Sigmoid colon (tissue), 7 donors: Measurements from ENCODE around the gene GAA. TPM values are rescaled to one million over a fixed set of nuclear protein-coding genes. Genes with fewer than 3 reads are reported as not detected.
A peak's percentile ranks its signal among the peaks of the same experiment; 100 is the strongest.

ENCODE experiments used
- DNase-seq: peaks from one replicate; pipeline ENCODE4 v3.0.0-alpha.2; 2019
- H3K27ac ChIP-seq, 4 donors: fragments of 200-600 bp; sonication (generic); one replicate each; pipeline ENCODE4 v1.5.1; 2016 to 2019; ENCODE audit warnings: mild to moderate bottlenecking in 1 of 4
- H3K27me3 ChIP-seq, 3 donors: fragments of 200-600 bp; sonication (generic); one replicate each; pipeline ENCODE4 v1.5.1; 2019; ENCODE audit warnings: mild to moderate bottlenecking in 1 of 3
- H3K36me3 ChIP-seq, 4 donors: fragments of 200-600 bp; sonication (generic); one replicate each; pipeline ENCODE4 v1.5.1; 2016 to 2019
- H3K4me1 ChIP-seq, 4 donors: fragments of 200-600 bp; sonication (generic); one replicate each; pipeline ENCODE4 v1.5.1; 2017 to 2019
- H3K4me3 ChIP-seq, 4 donors: fragments of 200-600 bp; sonication (generic); one replicate each; pipeline ENCODE4 v1.5.1; 2017 to 2019; ENCODE audit warnings: mild to moderate bottlenecking in 2 of 4, moderate library complexity in 1 of 4
- H3K9me3 ChIP-seq, 4 donors: fragments of 200-600 bp in 3 of 4; sonication (generic) in 3 of 4; one replicate each; pipeline versions ENCODE4 v1.5.1 to v1.6.1; 2013 to 2019
- CTCF ChIP-seq, 4 experiments: fragments of 450-650 bp in 3 of 4; fragments of 200-600 bp in 1 of 4; IDR thresholded peaks; one replicate each; pipeline ENCODE4 v1.5.1; 2016 to 2019; ENCODE audit warnings: antibody characterized with exemption in 4 of 4, mild to moderate bottlenecking in 3 of 4, moderate library complexity in 2 of 4
- EP300 ChIP-seq, 4 donors: sonication (generic); formaldehyde crosslinking; IDR thresholded peaks; one replicate each; pipeline ENCODE4 v1.6.1; 2017; ENCODE audit warnings: antibody characterized with exemption in 4 of 4
- POLR2A ChIP-seq, 2 donors: fragments of 450-650 bp; IDR thresholded peaks; one replicate each; pipeline ENCODE4 v1.6.1; 2016; ENCODE audit warnings: antibody characterized with exemption in 2 of 2, mild to moderate bottlenecking in 2 of 2, moderate library complexity in 2 of 2
- POLR2AphosphoS5 ChIP-seq, 4 donors: sonication (generic); formaldehyde crosslinking; IDR thresholded peaks; one replicate each; pipeline ENCODE4 v1.6.1; 2017; ENCODE audit warnings: antibody characterized with exemption in 4 of 4
- WGBS, 2 donors: extraction: QIAGEN DNeasy Blood & Tissue Kit; methylation state at CpG; one replicate each; pipeline ENCODE4 v1.1.7; 2013; 5-methylcytosine and 5-hydroxymethylcytosine counted together
- intact Hi-C: fragments of 100-400 bp; cut with DNase I; formaldehyde crosslinking; loops from one replicate; pipeline ENCODE4 v1.15.1; 2023
- polyA plus RNA-seq, 3 donors: library from polyadenylated mRNA; stranded (reverse); fragments of 200-250 nt; gene quantifications; one replicate each; pipeline ENCODE4 v1.2.3, GENCODE V29; 2013
- total RNA-seq, 4 donors: library from RNA; depleted of rRNA; stranded (reverse); fragments of >200 nt; gene quantifications; one replicate each; pipeline ENCODE4 v1.1.0, GENCODE V29; 2016
- donor health status: healthy with polysubstance abuse.
- donor health status: Bipolar disorder and iron deficiency.
- donor health status: healthy.

The GAA gene
- total and polyA plus RNA-seq, 7 donors = 13.8 to 74.2 (median 38.5) TPM

- Histone ChIP-seq H3K9me3 (no peaks in the 10 kb centered on the region), H3K4me3 (no peak overlapping the region), H3K27me3 (no peaks in the 10 kb centered on the region), H3K36me3 (no peaks in the 10 kb centered on the region), H3K27ac (no peak overlapping the region), H3K4me1 (peaks cover 0 to 8% (median 7%) of the 10 kb centered on the region in 4 donors)
- 80 to 81% methylated on average over 12 of the region's 12 CpGs for WGBS, 2 donors
- DNase-seq = peak; percentile 54
- intact Hi-C loops = no loop called here
- no peak for TF ChIP-seq POLR2A (IDR thresholded peaks at IDR 0.05)
- TF ChIP-seq EP300 (IDR thresholded peaks at IDR 0.05) = no peak
- TF ChIP-seq POLR2AphosphoS5 (IDR thresholded peaks at IDR 0.05) = no peak
- TF ChIP-seq CTCF (IDR thresholded peaks at IDR 0.05) = no peak
Observed at GRCh38 chr17:80096561-80097021, 4.8 kb upstream of the GAA start.

GRCh38 chr17:80097127-80097621, 4.2 kb upstream of the GAA start:
- 87 to 91% methylated on average over 17 of the region's 17 CpGs for WGBS, 2 donors
- H3K27ac ChIP-seq = no peak overlapping the region
- no peak overlapping the region for H3K4me3 ChIP-seq
- peaks cover 0 to 13% (median 11%) of the 10 kb centered on the region in 4 donors for H3K4me1 ChIP-seq
- TF ChIP-seq EP300 (IDR thresholded peaks at IDR 0.05) (no peak), POLR2A (IDR thresholded peaks at IDR 0.05) (no peak), CTCF (IDR thresholded peaks at IDR 0.05) (no peak), POLR2AphosphoS5 (IDR thresholded peaks at IDR 0.05) (no peak)
- intact Hi-C loops = no loop called here
- H3K9me3 ChIP-seq = no peaks in the 10 kb centered on the region
- H3K27me3 ChIP-seq = no peaks in the 10 kb centered on the region
- H3K36me3 ChIP-seq = no peaks in the 10 kb centered on the region
- DNase-seq = no peak

DNA sequence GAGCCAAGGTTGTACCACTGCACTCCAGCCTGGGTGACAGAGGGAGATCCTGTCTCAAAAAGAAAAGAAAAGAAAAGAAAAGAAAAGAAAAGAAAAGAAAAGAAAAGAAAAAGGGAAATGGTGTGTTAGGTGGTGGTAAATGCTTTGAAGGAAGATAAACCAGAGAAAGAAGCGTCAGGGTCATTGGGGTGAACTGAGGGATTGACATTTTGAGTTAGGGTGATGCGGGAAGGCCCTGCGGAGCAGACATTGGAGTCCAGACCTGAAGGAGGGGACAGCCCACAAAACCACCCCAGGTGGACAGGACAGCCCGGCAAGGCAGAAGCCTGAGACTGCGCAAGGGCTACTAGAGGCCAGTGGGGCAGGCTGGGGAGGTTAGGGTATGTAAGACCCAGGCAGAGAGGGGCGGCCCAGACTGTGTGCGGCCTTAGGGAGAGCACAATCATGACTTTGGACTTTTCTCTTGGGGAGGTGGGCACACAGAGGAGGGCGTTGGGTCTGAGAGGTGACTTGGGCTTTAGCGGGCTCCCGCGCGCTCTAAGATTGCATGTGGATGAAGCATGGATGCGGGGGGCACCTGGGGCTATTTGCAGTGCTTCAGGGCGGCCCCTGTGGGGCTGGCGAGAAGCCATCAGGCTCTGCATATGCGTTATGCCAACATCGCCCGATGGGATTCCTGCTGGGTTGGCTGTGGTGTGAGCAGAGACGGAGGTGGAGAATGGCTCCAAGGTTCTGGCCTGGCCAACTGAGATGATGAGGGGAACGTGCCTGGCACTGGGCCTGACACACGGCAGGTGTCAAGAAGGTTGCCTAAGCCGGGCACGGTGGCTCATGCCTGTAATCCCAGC, 3.3 kb upstream of the GAA start:
- H3K9me3 ChIP-seq = no peaks in the 10 kb centered on the region
- DNase-seq = no peak
- intact Hi-C loops = no loop called here
- peaks cover 0 to 19% (median 16%) of the 10 kb centered on the region in 4 donors for H3K4me1 ChIP-seq
- TF ChIP-seq POLR2AphosphoS5 (IDR thresholded peaks at IDR 0.05) (no peak), POLR2A (IDR thresholded peaks at IDR 0.05) (no peak), EP300 (IDR thresholded peaks at IDR 0.05) (no peak), CTCF (IDR thresholded peaks at IDR 0.05) (no peak)
- H3K27ac ChIP-seq = no peak overlapping the region
- 89 to 90% methylated on average over 23 of the region's 23 CpGs for WGBS, 2 donors
- H3K27me3 ChIP-seq = no peaks in the 10 kb centered on the region
- H3K36me3 ChIP-seq = no peaks in the 10 kb centered on the region
- H3K4me3 ChIP-seq = no peak overlapping the region

- TF ChIP-seq POLR2A (IDR thresholded peaks at IDR 0.05) (no peak), POLR2AphosphoS5 (IDR thresholded peaks at IDR 0.05) (no peak), EP300 (IDR thresholded peaks at IDR 0.05) (no peak), CTCF (IDR thresholded peaks at IDR 0.05) (no peak)
- DNase-seq = no peak
- H3K4me1 ChIP-seq = peaks cover 0 to 19% (median 16%) of the 10 kb centered on the region in 4 donors
- H3K4me3 ChIP-seq = no peak overlapping the region
- no peaks in the 10 kb centered on the region for H3K9me3 ChIP-seq
- no peaks in the 10 kb centered on the region for H3K27me3 ChIP-seq
- intact Hi-C loops = loop anchor here (2.0 to 5.0 kb wide), 5 partner anchors 47 to 255 kb away; partner anchors contain the start of genes EIF4A3, RNF213, SGSH and SLC26A11
- 79 to 84% methylated on average over 27 of the region's 27 CpGs for WGBS, 2 donors
- no peaks in the 10 kb centered on the region for H3K36me3 ChIP-seq
- H3K27ac ChIP-seq = no peak overlapping the region
Observed at GRCh38 chr17:80099291-80100034, 1.9 kb upstream of the GAA start.
